DOHH2 (cell line): ENCODE measurements around the gene COL11A2.

Experiments used
- H3F3A ChIP-seq: fragments of 200-600 bp; sonication (generic), shearing (Covaris generic); 2 replicates; pipeline ENCODE4 v1.6.0; 2016; ENCODE audit warnings: antibody characterized with exemption, mild to moderate bottlenecking; ENCODE audit not compliant: control insufficient read depth, insufficient read depth
- H3K27ac ChIP-seq: fragments of 200-600 bp; sonication (generic); 2 replicates; pipeline ENCODE4 v1.5.1; 2014; ENCODE audit warnings: low read depth, mild to moderate bottlenecking, low read length, moderate library complexity
- H3K27me3 ChIP-seq: fragments of 200-600 bp; sonication (generic); 2 replicates; pipeline ENCODE4 v1.6.1; 2014; ENCODE audit warnings: mild to moderate bottlenecking, low read length, mixed read lengths; ENCODE audit not compliant: control insufficient read depth
- H3K36me3 ChIP-seq: fragments of 200-600 bp; sonication (generic); 2 replicates; pipeline ENCODE4 v1.6.1; 2014; ENCODE audit warnings: mild to moderate bottlenecking, low read length, moderate library complexity, mixed read lengths; ENCODE audit not compliant: control insufficient read depth
- H3K4me1 ChIP-seq: fragments of 200-600 bp; sonication (generic); 2 replicates; pipeline ENCODE4 v1.6.1; 2014; ENCODE audit warnings: mild to moderate bottlenecking, low read length, mixed read lengths; ENCODE audit not compliant: control insufficient read depth
- H3K4me2 ChIP-seq: fragments of 200-600 bp; sonication (generic); 2 replicates; pipeline ENCODE4 v1.6.0; 2014; ENCODE audit warnings: mild to moderate bottlenecking, low read length, moderate library complexity
- H3K4me3 ChIP-seq: fragments of 200-600 bp; sonication (generic); 2 replicates; pipeline ENCODE4 v1.5.1; 2014; ENCODE audit warnings: mild to moderate bottlenecking, low read length, mixed read lengths
- H3K79me2 ChIP-seq: fragments of 200-600 bp; sonication (generic); 2 replicates; pipeline ENCODE4 v1.6.1; 2014; ENCODE audit warnings: mild to moderate bottlenecking, low read length, mixed read lengths; ENCODE audit not compliant: control insufficient read depth
- H3K9me2 ChIP-seq: fragments of 200-600 bp; sonication (generic); replicated peaks from 2 replicates; pipeline ENCODE4 v1.6.1; 2014; ENCODE audit warnings: mild to moderate bottlenecking, low read length, mixed read lengths; ENCODE audit not compliant: control insufficient read depth
- H3K9me3 ChIP-seq: fragments of 200-600 bp; sonication (generic); 2 replicates; pipeline ENCODE4 v1.6.1; 2014; ENCODE audit warnings: antibody characterized with exemption, low read length, mixed read lengths; ENCODE audit not compliant: control insufficient read depth, insufficient read depth
- H4K20me1 ChIP-seq: fragments of 200-600 bp; sonication (generic); 2 replicates; pipeline ENCODE4 v1.6.0; 2014; ENCODE audit warnings: low read depth, mild to moderate bottlenecking, antibody characterized with exemption, low read length, moderate library complexity; ENCODE audit not compliant: control insufficient read depth, insufficient read depth
- CTCF ChIP-seq: fragments of 200-600 bp; sonication (generic); IDR thresholded peaks from one replicate; pipeline ENCODE4 v1.5.1; 2014; ENCODE audit warnings: antibody characterized with exemption, mild to moderate bottlenecking, low read depth, low read length; ENCODE audit not compliant: poor library complexity, severe bottlenecking
- EZH2phosphoT487 ChIP-seq: fragments of 200-600 bp; sonication (generic); IDR thresholded peaks from 2 replicates; pipeline ENCODE4 v1.6.1; 2017; ENCODE audit warnings: borderline replicate concordance, mild to moderate bottlenecking, antibody characterized with exemption, low read length, moderate library complexity, mixed read lengths

COL11A2 gene

DNA sequence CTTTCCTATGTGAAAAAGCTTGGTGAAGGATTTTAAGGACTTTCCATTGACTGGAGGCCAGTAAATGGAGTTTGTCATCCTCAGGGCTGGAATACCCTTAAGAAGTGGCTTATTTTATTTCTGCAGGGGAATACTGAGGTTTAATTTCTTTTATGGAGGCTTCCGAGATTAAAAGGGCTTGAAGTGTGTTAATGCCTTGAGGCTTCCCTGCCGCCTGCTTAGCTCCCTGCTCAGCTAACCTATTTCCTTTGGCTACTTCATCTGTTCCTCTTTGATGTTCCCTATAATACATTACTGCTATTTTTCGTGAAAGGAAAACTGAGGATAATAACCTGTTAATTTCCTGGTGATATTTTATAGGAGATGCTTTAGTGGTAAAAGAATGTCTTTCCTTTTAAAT lies 72.3 kb downstream of the COL11A2 start:
- Histone ChIP-seq H3K9me3 (peaks cover 11% of the 10 kb centered on the region), H3K27me3 (peaks cover 12% of the 10 kb centered on the region), H3K4me2 (no peak overlapping the region), H3K9me2 (no peaks in the 10 kb centered on the region), H3K4me3 (no peak overlapping the region), H3K4me1 (peaks cover 7% of the 10 kb centered on the region), H3K36me3 (no peaks in the 10 kb centered on the region), H3K27ac (no peak overlapping the region), H3K79me2 (no peaks in the 10 kb centered on the region), H4K20me1 (no peaks in the 10 kb centered on the region), H3F3A (peaks cover 1% of the 10 kb centered on the region; the same call in 1 of the 2 replicates)
- no peak for TF ChIP-seq EZH2phosphoT487
- no peak for TF ChIP-seq CTCF

DNA sequence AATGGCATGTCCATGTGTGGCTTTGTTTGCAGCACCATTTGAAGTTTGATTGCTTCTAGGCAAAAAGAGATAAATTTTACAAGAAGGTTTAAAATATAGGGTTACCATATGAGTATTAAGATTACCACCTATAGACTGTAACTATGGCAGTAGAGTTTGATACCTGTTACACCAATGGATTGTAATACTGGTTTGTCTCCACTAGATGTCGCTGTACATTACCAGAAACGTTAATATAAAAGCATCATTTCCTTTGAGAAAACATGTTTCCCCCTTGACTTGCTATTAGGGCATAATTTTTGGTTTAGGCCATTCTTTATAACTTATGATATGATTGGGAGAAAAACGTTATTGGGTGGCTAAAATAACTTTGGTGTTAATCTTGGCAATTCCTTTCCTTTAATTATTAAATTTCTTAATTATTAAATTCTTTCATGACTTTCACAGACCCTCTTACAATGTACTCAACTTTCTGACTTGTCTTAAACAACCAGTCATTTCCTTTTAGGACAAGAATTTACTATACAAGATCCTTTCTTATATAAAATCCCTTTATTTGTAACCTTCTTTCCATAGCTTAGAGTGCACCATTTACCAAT lies 73.6 kb downstream of the COL11A2 start:
- no peak overlapping the region for H3K4me3 ChIP-seq
- H3F3A ChIP-seq = peaks cover 5% of the 10 kb centered on the region; the same call in 1 of the 2 replicates
- H3K27me3 ChIP-seq = peaks cover 12% of the 10 kb centered on the region
- H3K36me3 ChIP-seq = no peaks in the 10 kb centered on the region
- H3K4me1 ChIP-seq = peaks cover 21% of the 10 kb centered on the region
- H4K20me1 ChIP-seq = no peaks in the 10 kb centered on the region
- peaks cover 5% of the 10 kb centered on the region; the same call in 1 of the 2 replicates for H3K9me3 ChIP-seq
- H3K4me2 ChIP-seq = no peak overlapping the region
- H3K27ac ChIP-seq = no peak overlapping the region
- no peak for TF ChIP-seq EZH2phosphoT487
- peak; percentile 64 for TF ChIP-seq CTCF
- no peaks in the 10 kb centered on the region for H3K9me2 ChIP-seq
- H3K79me2 ChIP-seq = no peaks in the 10 kb centered on the region

DNA sequence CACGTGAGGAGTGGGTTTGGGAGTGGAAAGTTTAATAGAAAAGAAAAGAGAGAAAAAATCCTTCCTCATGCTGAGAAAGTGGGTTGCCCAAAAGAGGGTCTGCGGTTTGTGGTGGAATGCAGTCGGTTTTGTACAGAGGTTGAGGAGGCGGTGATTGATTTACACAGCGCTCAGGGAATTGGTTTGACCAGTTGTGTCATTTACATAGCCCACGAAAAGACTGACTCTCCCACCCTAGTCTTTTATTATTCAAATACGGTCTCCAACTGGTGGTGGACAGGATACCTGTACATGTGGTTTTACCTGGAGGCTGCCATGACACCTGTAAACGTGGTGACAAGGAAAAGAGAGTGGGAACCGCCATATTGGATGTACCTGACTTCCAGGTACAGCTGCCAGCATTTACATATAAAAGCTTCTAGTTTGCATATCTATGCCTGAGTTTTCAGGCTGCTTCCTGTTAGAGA lies 74.4 kb downstream of the COL11A2 start:
- H3K9me2 ChIP-seq = no peaks in the 10 kb centered on the region
- H3K27me3 ChIP-seq = peaks cover 15% of the 10 kb centered on the region
- TF ChIP-seq CTCF (no peak), EZH2phosphoT487 (no peak)
- H3F3A ChIP-seq = peaks cover 5% of the 10 kb centered on the region; the same call in 1 of the 2 replicates
- H3K4me2 ChIP-seq = no peak overlapping the region
- peaks cover 29% of the 10 kb centered on the region for H3K4me1 ChIP-seq
- H3K79me2 ChIP-seq = no peaks in the 10 kb centered on the region
- no peaks in the 10 kb centered on the region for H3K36me3 ChIP-seq
- H3K4me3 ChIP-seq = no peak overlapping the region
- H4K20me1 ChIP-seq = no peaks in the 10 kb centered on the region
- no peaks in the 10 kb centered on the region for H3K9me3 ChIP-seq
- no peak overlapping the region for H3K27ac ChIP-seq
